CD4-positive, alpha-beta T cell (primary cell): ENCODE data around the gene TAP2. TPM values are rescaled to one million over a fixed set of nuclear protein-coding genes. Genes with fewer than 3 reads are reported as not detected.

Experiments used
- ATAC-seq: fragments of 200-7000 bp; cut with Tn5 transposase; one replicate; pipeline ENCODE4 v1.10.0; 2022; ENCODE audit warnings: mild to moderate bottlenecking; ENCODE audit not compliant: poor library complexity
- CTCF ChIA-PET: fragments of 350-600 bp; sonication (Branson Sonifier 250); formaldehyde crosslinking; loops from one replicate; lab custom pipeline; 2021; ENCODE audit warnings: antibody characterized with exemption, inconsistent platforms; lab: Charles Lee
- POLR2A ChIA-PET: fragments of 350-600 bp; sonication (Branson Sonifier 250); formaldehyde crosslinking; loops from one replicate; lab custom pipeline; 2021; ENCODE audit warnings: antibody characterized with exemption, inconsistent platforms; lab: Charles Lee
- DNase-seq, 14 experiments: peaks; one replicate each; pipeline ENCODE4 v3.0.0-alpha.2; 2013 to 2020; ENCODE audit warnings: mixed read lengths in 2 of 14
- H3K27ac ChIP-seq, 2 donors: one replicate each; pipeline versions ENCODE4 v1.5.1 to v1.7.0; 2013; ENCODE audit warnings: low read length in 2 of 2, low read depth in 1 of 2, mild to moderate bottlenecking in 1 of 2
- H3K27me3 ChIP-seq, 2 experiments: 1 replicate in 1 of 2; 2 replicates in 1 of 2; pipeline versions ENCODE4 v1.6.1 to v1.7.0; 2013; ENCODE audit warnings: low read length in 2 of 2, control low read depth in 1 of 2, mild to moderate bottlenecking in 1 of 2, moderate library complexity in 1 of 2; ENCODE audit not compliant: insufficient read depth in 2 of 2, control insufficient read depth in 1 of 2
- H3K36me3 ChIP-seq: one replicate; pipeline ENCODE4 v1.6.1; 2013; ENCODE audit warnings: low read length, control low read depth; ENCODE audit not compliant: insufficient read depth
- H3K4me1 ChIP-seq: one replicate; pipeline ENCODE4 v1.6.1; 2013; ENCODE audit warnings: low read length, control low read depth; ENCODE audit not compliant: insufficient read depth
- H3K4me3 ChIP-seq: one replicate; pipeline ENCODE4 v1.5.1; 2013; ENCODE audit warnings: mild to moderate bottlenecking, low read length, moderate library complexity
- H3K9me3 ChIP-seq, 2 experiments: 1 replicate in 1 of 2; 2 replicates in 1 of 2; pipeline versions ENCODE4 v1.6.1 to v1.7.0; 2013; ENCODE audit warnings: low read length in 2 of 2, mild to moderate bottlenecking in 2 of 2, control low read depth in 1 of 2, moderate library complexity in 1 of 2; ENCODE audit not compliant: control insufficient read depth in 1 of 2, insufficient read depth in 1 of 2
- H3K27ac Mint-ChIP-seq: one replicate; pipeline ENCODE4 v1.8.0; 2020; ENCODE audit warnings: mixed read lengths
- H3K27me3 Mint-ChIP-seq: one replicate; pipeline ENCODE4 v1.8.0; 2021; ENCODE audit warnings: mixed read lengths
- H3K36me3 Mint-ChIP-seq: one replicate; pipeline ENCODE4 v1.8.0; 2021; ENCODE audit warnings: low read depth, mixed read lengths
- H3K4me1 Mint-ChIP-seq: one replicate; pipeline ENCODE4 v1.8.0; 2021; ENCODE audit warnings: low read depth, mixed read lengths
- H3K4me3 Mint-ChIP-seq: one replicate; pipeline ENCODE4 v1.8.0; 2020; ENCODE audit warnings: mild to moderate bottlenecking, mixed read lengths
- H3K9me3 Mint-ChIP-seq: one replicate; pipeline ENCODE4 v1.8.0; 2020; ENCODE audit warnings: mixed read lengths
- intact Hi-C, 2 experiments: fragments of 100-400 bp; cut with DNase I in 1 of 2; cut with micrococcal nuclease in 1 of 2; formaldehyde crosslinking; loops; one replicate each; pipeline versions ENCODE4 v1.15.1 to v1.9.0; 2023 to 2025; cut with DNase I, micrococcal nuclease
- total RNA-seq, 174 experiments: library from RNA in 2 of 174; stranded (reverse) in 2 of 174; gene quantifications; one replicate each; pipeline ENCODE4 v1.2.3 and lab custom pipeline; 2021 to 2026
- TF ChIP-seq, protein P1 (sequence below): fragments of 200-600 bp; IDR thresholded peaks from one replicate; pipeline ENCODE4 v1.8.0; 2022; ENCODE audit warnings: antibody characterized with exemption, mild to moderate bottlenecking

Gene TAP2
- total RNA-seq, 2 experiments from 2014 or later, result 165 to 171 TPM

DNA sequence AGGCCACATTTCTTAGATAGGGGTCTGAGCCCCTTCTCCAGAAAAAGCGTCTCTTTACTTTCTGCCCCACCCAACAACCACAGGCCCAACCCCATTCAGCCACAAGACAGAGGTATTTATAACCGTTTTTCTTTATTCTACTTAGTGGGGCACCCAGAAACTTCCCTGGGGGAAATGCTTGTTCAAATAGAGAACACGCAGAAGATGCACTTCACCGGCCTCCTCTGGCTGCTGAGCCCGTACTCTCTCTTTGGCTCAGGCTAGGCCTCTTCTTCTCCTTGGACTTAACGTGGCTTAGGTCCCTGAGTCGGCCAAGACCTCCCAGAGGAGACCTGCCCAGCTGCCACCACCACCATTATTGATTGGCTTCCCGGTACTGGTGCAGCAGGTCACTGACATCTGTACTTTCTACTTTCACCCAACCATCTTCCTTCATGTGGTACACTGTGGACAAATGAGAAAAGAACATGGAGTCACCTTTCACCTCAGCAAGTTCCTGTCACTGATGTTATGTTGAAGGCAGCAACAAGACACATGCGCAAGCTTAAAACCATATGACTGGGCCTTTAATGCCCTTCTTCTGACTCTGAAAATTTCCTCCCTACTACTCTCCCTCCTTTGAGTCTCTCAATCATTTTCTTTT is 2.2 kb upstream of the TAP2 start:
- Histone ChIP-seq H3K4me3 (no peak overlapping the region), H3K36me3 (peaks cover 51% of the 10 kb centered on the region), H3K27ac (peak overlapping the region; percentile 13 to 55), H3K4me1 (peaks cover 64% of the 10 kb centered on the region), H3K27me3 (no peaks in the 10 kb centered on the region), H3K9me3 (no peaks in the 10 kb centered on the region)
- TF ChIP-seq, protein P1, sequence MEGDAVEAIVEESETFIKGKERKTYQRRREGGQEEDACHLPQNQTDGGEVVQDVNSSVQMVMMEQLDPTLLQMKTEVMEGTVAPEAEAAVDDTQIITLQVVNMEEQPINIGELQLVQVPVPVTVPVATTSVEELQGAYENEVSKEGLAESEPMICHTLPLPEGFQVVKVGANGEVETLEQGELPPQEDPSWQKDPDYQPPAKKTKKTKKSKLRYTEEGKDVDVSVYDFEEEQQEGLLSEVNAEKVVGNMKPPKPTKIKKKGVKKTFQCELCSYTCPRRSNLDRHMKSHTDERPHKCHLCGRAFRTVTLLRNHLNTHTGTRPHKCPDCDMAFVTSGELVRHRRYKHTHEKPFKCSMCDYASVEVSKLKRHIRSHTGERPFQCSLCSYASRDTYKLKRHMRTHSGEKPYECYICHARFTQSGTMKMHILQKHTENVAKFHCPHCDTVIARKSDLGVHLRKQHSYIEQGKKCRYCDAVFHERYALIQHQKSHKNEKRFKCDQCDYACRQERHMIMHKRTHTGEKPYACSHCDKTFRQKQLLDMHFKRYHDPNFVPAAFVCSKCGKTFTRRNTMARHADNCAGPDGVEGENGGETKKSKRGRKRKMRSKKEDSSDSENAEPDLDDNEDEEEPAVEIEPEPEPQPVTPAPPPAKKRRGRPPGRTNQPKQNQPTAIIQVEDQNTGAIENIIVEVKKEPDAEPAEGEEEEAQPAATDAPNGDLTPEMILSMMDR, result no peak
- Mint-ChIP-seq H3K4me3 (peak overlapping the region; percentile 97), H3K27me3 (no peaks in the 10 kb centered on the region), H3K4me1 (peaks cover 90% of the 10 kb centered on the region), H3K36me3 (peaks cover 87% of the 10 kb centered on the region), H3K9me3 (no peaks in the 10 kb centered on the region), H3K27ac (peak overlapping the region; percentile 99)
- ChIA-PET CTCF (interaction anchor here (1.1 to 6.8 kb wide), 4 partner anchors 16 to 134 kb away, joined by 3 to 288 read pairs (median 104); partner anchors contain the start of genes HLA-DMA, PSMB9 and TAP1), POLR2A (interaction anchor here (0.9 to 11.2 kb wide), 4 partner anchors 16 to 130 kb away, joined by 3 to 901 read pairs (median 363); partner anchors contain the start of genes BRD2, PSMB9 and TAP1)
- peak in 3 of 14 experiments; percentile 53 to 58 (median 55) for DNase-seq
- intact Hi-C loops, result loop anchor here (10.0 kb wide), 2 partner anchors 364 to 1404 kb away; partner anchors contain the start of genes HSD17B8 (in 1 of the 2), RING1 (in 1 of the 2), RXRB (in 1 of the 2) and SLC39A7 (in 1 of the 2)
- no peak for ATAC-seq

DNA sequence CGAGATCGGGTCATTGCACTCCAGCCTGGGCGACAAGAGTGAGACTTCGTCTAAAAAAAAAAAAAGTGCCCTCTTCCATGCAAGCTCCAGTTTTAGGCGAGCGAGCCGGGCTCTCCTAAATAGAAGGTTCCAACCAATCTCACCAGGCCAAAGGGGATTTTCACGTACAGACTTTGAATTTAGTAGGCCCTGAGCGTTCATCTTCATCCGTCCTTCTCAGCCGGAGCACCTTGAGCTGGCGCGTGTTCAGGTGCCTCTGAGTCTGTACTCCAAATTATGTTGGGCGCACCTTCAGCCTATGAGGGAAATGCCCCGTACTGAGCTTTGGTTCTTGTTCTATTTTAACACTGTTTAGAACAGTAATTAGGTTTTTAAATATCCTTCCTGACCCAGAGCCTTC is 817 bp upstream of the TAP2 start:
- Histone ChIP-seq H3K4me3 (no peak overlapping the region), H3K9me3 (no peaks in the 10 kb centered on the region), H3K27me3 (no peaks in the 10 kb centered on the region), H3K27ac (peak overlapping the region in 1 of 2 donors; percentile 30), H3K36me3 (peaks cover 54% of the 10 kb centered on the region), H3K4me1 (peaks cover 67% of the 10 kb centered on the region)
- ATAC-seq (no peak), DNase-seq (peak in 1 of 14 experiments; percentile 26)
- H3K27me3 Mint-ChIP-seq, result no peaks in the 10 kb centered on the region
- CTCF ChIA-PET, result interaction anchor here (0.6 to 6.8 kb wide), 22 partner anchors 11 to 550 kb away, joined by 3 to 288 read pairs (median 8); partner anchors contain the start of genes BRD2, HLA-DMA, HLA-DMB and PSMB9
- POLR2A ChIA-PET, result interaction anchor here (1.3 to 11.2 kb wide), 9 partner anchors 11 to 150 kb away, joined by 3 to 901 read pairs (median 16); partner anchors contain the start of genes BRD2, HLA-DMA, PSMB9 and TAP1
- TF ChIP-seq, protein P1, result no peak
- H3K4me1 Mint-ChIP-seq, result peaks cover 91% of the 10 kb centered on the region
- no peaks in the 10 kb centered on the region for H3K9me3 Mint-ChIP-seq
- H3K36me3 Mint-ChIP-seq, result peaks cover 87% of the 10 kb centered on the region
- peak overlapping the region; percentile 99 for H3K27ac Mint-ChIP-seq
- intact Hi-C loops, result loop anchor here in 1 of 2 experiments (2.0 kb wide), 1 partner anchor 133 kb away; no protein-coding TSS in a partner anchor
- peak overlapping the region; percentile 97 for H3K4me3 Mint-ChIP-seq

DNA sequence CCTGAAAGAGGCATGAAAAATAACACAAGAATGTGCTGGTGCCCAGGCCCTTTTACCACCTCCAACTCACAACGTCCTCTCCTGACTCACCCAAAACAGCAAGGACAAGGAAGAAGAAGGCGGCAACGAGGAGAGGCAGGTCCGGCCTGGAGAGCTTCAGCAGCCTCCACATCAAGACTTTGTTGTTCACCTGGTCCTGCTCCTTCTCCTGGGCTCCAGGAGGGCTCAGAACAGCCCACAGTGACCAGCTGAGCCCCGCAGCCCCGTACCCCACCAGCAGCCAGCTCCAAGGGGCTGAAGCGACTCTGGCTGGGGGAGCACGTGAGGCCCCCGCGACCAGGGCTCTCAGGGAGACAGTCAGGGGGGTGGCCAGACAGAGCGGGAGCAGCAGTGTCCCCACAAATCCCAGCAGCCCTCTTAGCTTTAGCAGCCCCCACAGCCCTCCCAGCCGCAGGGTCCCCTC is 857 bp downstream of the TAP2 start:
- CTCF ChIA-PET, result interaction anchor here (0.9 to 6.8 kb wide), 10 partner anchors 10 to 146 kb away, joined by 3 to 288 read pairs (median 10); partner anchors contain the start of genes PSMB9 and TAP1
- POLR2A ChIA-PET, result interaction anchor here (0.7 to 11.2 kb wide), 14 partner anchors 9 to 866 kb away, joined by 3 to 901 read pairs (median 12); partner anchors contain the start of genes BRD2, DXO, HLA-DMA and PSMB9
- Mint-ChIP-seq H3K27me3 (no peaks in the 10 kb centered on the region), H3K9me3 (no peaks in the 10 kb centered on the region), H3K27ac (peak overlapping the region; percentile 99), H3K36me3 (peaks cover 87% of the 10 kb centered on the region), H3K4me1 (peaks cover 94% of the 10 kb centered on the region), H3K4me3 (peak overlapping the region; percentile 97)
- ATAC-seq (no peak), DNase-seq (no peak)
- Histone ChIP-seq H3K27me3 (no peaks in the 10 kb centered on the region), H3K4me3 (peak overlapping the region; percentile 77), H3K27ac (peak overlapping the region; percentile 76 to 87), H3K4me1 (peaks cover 63% of the 10 kb centered on the region), H3K9me3 (no peaks in the 10 kb centered on the region), H3K36me3 (peaks cover 68% of the 10 kb centered on the region)
- TF ChIP-seq, protein P1, result no peak
- intact Hi-C loops, result loop anchor here (1.0 to 2.0 kb wide), 3 partner anchors 17 to 135 kb away; partner anchors contain the start of gene PSMB9 (in 2 of the 2)
